ENCODE data around the gene WNT10A.

- no peak for TF ChIP-seq GATA2 (IDR thresholded peaks at IDR 0.05; ENCODE audit: low read depth, low read length)
- no peak for TF ChIP-seq GATA3 (IDR thresholded peaks at IDR 0.05; ENCODE audit: low read depth, low read length)
These were observed 21.7 kb upstream of the WNT10A start for GRCh38 chr2:218858671-218859555.

Data from SH-SY5Y (cell line).